ENCODE measurements around the gene CCDC85C. TPM values are rescaled to one million over a fixed set of nuclear protein-coding genes. Genes with fewer than 3 reads are reported as not detected.

Gene CCDC85C
- total and polyA plus RNA-seq, 2 of the 8 experiments (the other 6 are each of a cell fraction or from before 2014, with no cell fraction given), result 16.8 to 35.8 TPM

GRCh38 chr14:99609245-99610170 is 5.5 kb upstream of the CCDC85C start (continued):
- TF ChIP-seq, protein P1, sequence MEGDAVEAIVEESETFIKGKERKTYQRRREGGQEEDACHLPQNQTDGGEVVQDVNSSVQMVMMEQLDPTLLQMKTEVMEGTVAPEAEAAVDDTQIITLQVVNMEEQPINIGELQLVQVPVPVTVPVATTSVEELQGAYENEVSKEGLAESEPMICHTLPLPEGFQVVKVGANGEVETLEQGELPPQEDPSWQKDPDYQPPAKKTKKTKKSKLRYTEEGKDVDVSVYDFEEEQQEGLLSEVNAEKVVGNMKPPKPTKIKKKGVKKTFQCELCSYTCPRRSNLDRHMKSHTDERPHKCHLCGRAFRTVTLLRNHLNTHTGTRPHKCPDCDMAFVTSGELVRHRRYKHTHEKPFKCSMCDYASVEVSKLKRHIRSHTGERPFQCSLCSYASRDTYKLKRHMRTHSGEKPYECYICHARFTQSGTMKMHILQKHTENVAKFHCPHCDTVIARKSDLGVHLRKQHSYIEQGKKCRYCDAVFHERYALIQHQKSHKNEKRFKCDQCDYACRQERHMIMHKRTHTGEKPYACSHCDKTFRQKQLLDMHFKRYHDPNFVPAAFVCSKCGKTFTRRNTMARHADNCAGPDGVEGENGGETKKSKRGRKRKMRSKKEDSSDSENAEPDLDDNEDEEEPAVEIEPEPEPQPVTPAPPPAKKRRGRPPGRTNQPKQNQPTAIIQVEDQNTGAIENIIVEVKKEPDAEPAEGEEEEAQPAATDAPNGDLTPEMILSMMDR (IDR thresholded peaks at IDR 0.05; ENCODE audit: control extremely low read depth in 1 of 3, insufficient read depth in 1 of 3, low read depth in 1 of 3, low read length in 3 of 3), result no peak
- no peak for TF ChIP-seq CTBP2 (IDR thresholded peaks at IDR 0.05; ENCODE audit: borderline replicate concordance, insufficient read depth, insufficient read length, low read length)
- no peak for TF ChIP-seq JUN (IDR thresholded peaks at IDR 0.05; ENCODE audit: low read depth, low read length)
- no peak for TF ChIP-seq CREB1 (IDR thresholded peaks at IDR 0.05)
- TF ChIP-seq HDAC2 (IDR thresholded peaks at IDR 0.05; ENCODE audit: borderline replicate concordance in 1 of 2, low read depth in 2 of 2, low read length in 2 of 2), result no peak
- TF ChIP-seq, protein P2, sequence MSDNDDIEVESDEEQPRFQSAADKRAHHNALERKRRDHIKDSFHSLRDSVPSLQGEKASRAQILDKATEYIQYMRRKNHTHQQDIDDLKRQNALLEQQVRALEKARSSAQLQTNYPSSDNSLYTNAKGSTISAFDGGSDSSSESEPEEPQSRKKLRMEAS (IDR thresholded peaks at IDR 0.05), result no peak
- no peak for TF ChIP-seq TAF7 (optimal IDR thresholded peaks at IDR 0.05; ENCODE audit: borderline replicate concordance, low read depth, low read length)

Data from H1 (cell line).